CD4-positive, alpha-beta T cell (primary cell): ENCODE measurements around the gene ANKS1B. TPM values are rescaled to one million over a fixed set of nuclear protein-coding genes. Genes with fewer than 3 reads are reported as not detected.

ENCODE experiments used
- ATAC-seq: fragments of 200-7000 bp; cut with Tn5 transposase; one replicate; pipeline ENCODE4 v1.10.0; 2022; ENCODE audit warnings: mild to moderate bottlenecking; ENCODE audit not compliant: poor library complexity
- CTCF ChIA-PET: fragments of 350-600 bp; sonication (Branson Sonifier 250); formaldehyde crosslinking; loops from one replicate; lab custom pipeline; 2021; ENCODE audit warnings: antibody characterized with exemption, inconsistent platforms; lab: Charles Lee
- POLR2A ChIA-PET: fragments of 350-600 bp; sonication (Branson Sonifier 250); formaldehyde crosslinking; loops from one replicate; lab custom pipeline; 2021; ENCODE audit warnings: antibody characterized with exemption, inconsistent platforms; lab: Charles Lee
- DNase-seq, 14 experiments: peaks; one replicate each; pipeline ENCODE4 v3.0.0-alpha.2; 2013 to 2020; ENCODE audit warnings: mixed read lengths in 2 of 14
- H3K27ac ChIP-seq, 2 donors: one replicate each; pipeline versions ENCODE4 v1.5.1 to v1.7.0; 2013; ENCODE audit warnings: low read length in 2 of 2, low read depth in 1 of 2, mild to moderate bottlenecking in 1 of 2
- H3K27me3 ChIP-seq, 2 experiments: 1 replicate in 1 of 2; 2 replicates in 1 of 2; pipeline versions ENCODE4 v1.6.1 to v1.7.0; 2013; ENCODE audit warnings: low read length in 2 of 2, control low read depth in 1 of 2, mild to moderate bottlenecking in 1 of 2, moderate library complexity in 1 of 2; ENCODE audit not compliant: insufficient read depth in 2 of 2, control insufficient read depth in 1 of 2
- H3K36me3 ChIP-seq: one replicate; pipeline ENCODE4 v1.6.1; 2013; ENCODE audit warnings: low read length, control low read depth; ENCODE audit not compliant: insufficient read depth
- H3K4me1 ChIP-seq: one replicate; pipeline ENCODE4 v1.6.1; 2013; ENCODE audit warnings: low read length, control low read depth; ENCODE audit not compliant: insufficient read depth
- H3K4me3 ChIP-seq: one replicate; pipeline ENCODE4 v1.5.1; 2013; ENCODE audit warnings: mild to moderate bottlenecking, low read length, moderate library complexity
- H3K9me3 ChIP-seq, 2 experiments: 1 replicate in 1 of 2; 2 replicates in 1 of 2; pipeline versions ENCODE4 v1.6.1 to v1.7.0; 2013; ENCODE audit warnings: low read length in 2 of 2, mild to moderate bottlenecking in 2 of 2, control low read depth in 1 of 2, moderate library complexity in 1 of 2; ENCODE audit not compliant: control insufficient read depth in 1 of 2, insufficient read depth in 1 of 2
- H3K27ac Mint-ChIP-seq: one replicate; pipeline ENCODE4 v1.8.0; 2020; ENCODE audit warnings: mixed read lengths
- H3K27me3 Mint-ChIP-seq: one replicate; pipeline ENCODE4 v1.8.0; 2021; ENCODE audit warnings: mixed read lengths
- H3K36me3 Mint-ChIP-seq: one replicate; pipeline ENCODE4 v1.8.0; 2021; ENCODE audit warnings: low read depth, mixed read lengths
- H3K4me1 Mint-ChIP-seq: one replicate; pipeline ENCODE4 v1.8.0; 2021; ENCODE audit warnings: low read depth, mixed read lengths
- H3K4me3 Mint-ChIP-seq: one replicate; pipeline ENCODE4 v1.8.0; 2020; ENCODE audit warnings: mild to moderate bottlenecking, mixed read lengths
- H3K9me3 Mint-ChIP-seq: one replicate; pipeline ENCODE4 v1.8.0; 2020; ENCODE audit warnings: mixed read lengths
- intact Hi-C, 2 experiments: fragments of 100-400 bp; cut with DNase I in 1 of 2; cut with micrococcal nuclease in 1 of 2; formaldehyde crosslinking; loops; one replicate each; pipeline versions ENCODE4 v1.15.1 to v1.9.0; 2023 to 2025; cut with DNase I, micrococcal nuclease
- total RNA-seq, 174 experiments: library from RNA in 2 of 174; stranded (reverse) in 2 of 174; gene quantifications; one replicate each; pipeline ENCODE4 v1.2.3 and lab custom pipeline; 2021 to 2026
- TF ChIP-seq, protein P1 (sequence below): fragments of 200-600 bp; IDR thresholded peaks from one replicate; pipeline ENCODE4 v1.8.0; 2022; ENCODE audit warnings: antibody characterized with exemption, mild to moderate bottlenecking

Gene ANKS1B
- total RNA-seq, 2 experiments from 2014 or later, result 0.16 to 1.1 TPM

- Mint-ChIP-seq H3K4me1 (no peaks in the 10 kb centered on the region), H3K36me3 (no peaks in the 10 kb centered on the region), H3K27ac (no peak overlapping the region), H3K27me3 (no peaks in the 10 kb centered on the region), H3K4me3 (no peak overlapping the region), H3K9me3 (peaks cover 3% of the 10 kb centered on the region)
- Histone ChIP-seq H3K4me3 (no peak overlapping the region), H3K27ac (no peak overlapping the region), H3K27me3 (no peaks in the 10 kb centered on the region), H3K4me1 (no peaks in the 10 kb centered on the region), H3K9me3 (no peaks in the 10 kb centered on the region), H3K36me3 (no peaks in the 10 kb centered on the region)
- DNase-seq (no peak), ATAC-seq (no peak)
- ChIA-PET POLR2A (no interaction called here), CTCF (no interaction called here)
- intact Hi-C loops, result no loop called here
- TF ChIP-seq, protein P1, sequence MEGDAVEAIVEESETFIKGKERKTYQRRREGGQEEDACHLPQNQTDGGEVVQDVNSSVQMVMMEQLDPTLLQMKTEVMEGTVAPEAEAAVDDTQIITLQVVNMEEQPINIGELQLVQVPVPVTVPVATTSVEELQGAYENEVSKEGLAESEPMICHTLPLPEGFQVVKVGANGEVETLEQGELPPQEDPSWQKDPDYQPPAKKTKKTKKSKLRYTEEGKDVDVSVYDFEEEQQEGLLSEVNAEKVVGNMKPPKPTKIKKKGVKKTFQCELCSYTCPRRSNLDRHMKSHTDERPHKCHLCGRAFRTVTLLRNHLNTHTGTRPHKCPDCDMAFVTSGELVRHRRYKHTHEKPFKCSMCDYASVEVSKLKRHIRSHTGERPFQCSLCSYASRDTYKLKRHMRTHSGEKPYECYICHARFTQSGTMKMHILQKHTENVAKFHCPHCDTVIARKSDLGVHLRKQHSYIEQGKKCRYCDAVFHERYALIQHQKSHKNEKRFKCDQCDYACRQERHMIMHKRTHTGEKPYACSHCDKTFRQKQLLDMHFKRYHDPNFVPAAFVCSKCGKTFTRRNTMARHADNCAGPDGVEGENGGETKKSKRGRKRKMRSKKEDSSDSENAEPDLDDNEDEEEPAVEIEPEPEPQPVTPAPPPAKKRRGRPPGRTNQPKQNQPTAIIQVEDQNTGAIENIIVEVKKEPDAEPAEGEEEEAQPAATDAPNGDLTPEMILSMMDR, result no peak
Observed at GRCh38 chr12:99142651-99143050, 842.1 kb downstream of the ANKS1B start.

- Mint-ChIP-seq H3K9me3 (peaks cover 2% of the 10 kb centered on the region), H3K36me3 (no peaks in the 10 kb centered on the region)
Observed at GRCh38 chr12:99140017-99140720, 844.6 kb downstream of the ANKS1B start.

GRCh38 chr12:99138393-99138792, 846.3 kb downstream of the ANKS1B start:
- Mint-ChIP-seq H3K27me3 (no peaks in the 10 kb centered on the region), H3K4me3 (no peak overlapping the region), H3K36me3 (no peaks in the 10 kb centered on the region), H3K9me3 (peaks cover under 1% of the 10 kb centered on the region), H3K4me1 (no peaks in the 10 kb centered on the region), H3K27ac (no peak overlapping the region)
- no peaks in the 10 kb centered on the region for H3K9me3 ChIP-seq
- no peaks in the 10 kb centered on the region for H3K4me1 ChIP-seq
- CTCF ChIA-PET, result no interaction called here
- H3K4me3 ChIP-seq, result no peak overlapping the region
- no peak for ATAC-seq
- H3K36me3 ChIP-seq, result no peaks in the 10 kb centered on the region
- intact Hi-C loops, result no loop called here
- H3K27me3 ChIP-seq, result no peaks in the 10 kb centered on the region
- POLR2A ChIA-PET, result no interaction called here
- no peak overlapping the region for H3K27ac ChIP-seq
- TF ChIP-seq, protein P1, result no peak
- DNase-seq, result no peak

More at GRCh38 chr12:99140017-99140720, 844.6 kb downstream of the ANKS1B start:
- H3K27me3 ChIP-seq, result no peaks in the 10 kb centered on the region
- no peaks in the 10 kb centered on the region for H3K4me1 Mint-ChIP-seq
- TF ChIP-seq, protein P1, result no peak
- no peaks in the 10 kb centered on the region for H3K9me3 ChIP-seq
- CTCF ChIA-PET, result no interaction called here
- H3K4me3 Mint-ChIP-seq, result no peak overlapping the region
- H3K4me1 ChIP-seq, result no peaks in the 10 kb centered on the region
- no peak overlapping the region for H3K27ac ChIP-seq
- no peak for ATAC-seq
- intact Hi-C loops, result no loop called here
- H3K27ac Mint-ChIP-seq, result no peak overlapping the region
- DNase-seq, result no peak
- no peaks in the 10 kb centered on the region for H3K27me3 Mint-ChIP-seq
- POLR2A ChIA-PET, result no interaction called here
- H3K4me3 ChIP-seq, result no peak overlapping the region
- H3K36me3 ChIP-seq, result no peaks in the 10 kb centered on the region
